Skin epidermis (tissue), 12 donors: Measurements from ENCODE around the gene SIX6.
"Not testable (repeated sequence)": the region's sequence is repeated elsewhere in the genome, so short reads cannot be mapped to it uniquely, and the experiment has no call there.

ENCODE experiments used
- H3K27ac ChIP-seq, 21 experiments: fragments of 200-600 bp; sonication (generic) in 11 of 21; one replicate each; pipeline ENCODE4 v1.5.0; 2020; ENCODE audit warnings: mild to moderate bottlenecking in 3 of 21, inconsistent platforms in 2 of 21, moderate library complexity in 2 of 21
- H3K4me3 ChIP-seq, 7 experiments: fragments of 200-600 bp; sonication (generic) in 2 of 7; one replicate each; pipeline ENCODE4 v1.5.0; 2020; ENCODE audit warnings: inconsistent platforms in 2 of 7, mild to moderate bottlenecking in 2 of 7, moderate library complexity in 1 of 7

Gene SIX6

GRCh38 chr14:60508707-60509437 lies at the start of gene SIX6:
Gene SIX6 (plus strand): TSS chr14:60509146. CDS start chr14:60509399, 253 bp downstream.
- H3K4me3 ChIP-seq: no peak within 1 kb of the TSS

GRCh38 chr14:60480248-60480647 lies 28.7 kb upstream of the SIX6 start:
- not testable (repeated sequence) for H3K27ac ChIP-seq, H3K4me3 ChIP-seq

More at GRCh38 chr14:60508707-60509437, at the start of gene SIX6:
- no peak within 1 kb of the TSS for H3K27ac ChIP-seq

GRCh38 chr14:60482743-60483142 lies 26.2 kb upstream of the SIX6 start:
- H3K4me3 ChIP-seq: no peak overlapping the region

GRCh38 chr14:60485057-60485597 lies 23.8 kb upstream of the SIX6 start:
- H3K27ac ChIP-seq: no peak overlapping the region

More at GRCh38 chr14:60482743-60483142, 26.2 kb upstream of the SIX6 start:
- H3K27ac ChIP-seq: no peak overlapping the region

GRCh38 chr14:60485598-60486251 lies 23.2 kb upstream of the SIX6 start, which contains the start of gene C14orf39:
Gene C14orf39 (minus strand): TSS chr14:60486063. CDS start chr14:60485078, 985 bp downstream.
- H3K4me3 ChIP-seq: no peak within 1 kb of the TSS
- H3K27ac ChIP-seq: no peak within 1 kb of the TSS

More at GRCh38 chr14:60485057-60485597, 23.8 kb upstream of the SIX6 start:
- H3K4me3 ChIP-seq: no peak overlapping the region

- Histone ChIP-seq H3K27ac (no peak overlapping the region), H3K4me3 (no peak overlapping the region)
These were observed 21.7 kb upstream of the SIX6 start for GRCh38 chr14:60487211-60487610.

- H3K27ac ChIP-seq: no peak overlapping the region
- H3K4me3 ChIP-seq: no peak overlapping the region
These were observed 20.8 kb upstream of the SIX6 start for GRCh38 chr14:60488175-60488574.

- Histone ChIP-seq H3K27ac (no peak overlapping the region), H3K4me3 (no peak overlapping the region)
These were observed 18.7 kb upstream of the SIX6 start for GRCh38 chr14:60490270-60490669.

GRCh38 chr14:60495946-60496345 lies 13.0 kb upstream of the SIX6 start:
- H3K27ac ChIP-seq: no peak overlapping the region
- no peak overlapping the region for H3K4me3 ChIP-seq

GRCh38 chr14:60502541-60502940 lies 6.4 kb upstream of the SIX6 start:
- Histone ChIP-seq H3K27ac (no peak overlapping the region), H3K4me3 (no peak overlapping the region)

GRCh38 chr14:60505448-60505847 lies 3.5 kb upstream of the SIX6 start:
- Histone ChIP-seq H3K4me3 (no peak overlapping the region), H3K27ac (no peak overlapping the region)

GRCh38 chr14:60506010-60506409 lies 2.9 kb upstream of the SIX6 start:
- no peak overlapping the region for H3K4me3 ChIP-seq

GRCh38 chr14:60506462-60506984 lies 2.4 kb upstream of the SIX6 start:
- no peak overlapping the region for H3K4me3 ChIP-seq
- H3K27ac ChIP-seq: no peak overlapping the region

More at GRCh38 chr14:60506010-60506409, 2.9 kb upstream of the SIX6 start:
- H3K27ac ChIP-seq: no peak overlapping the region

GRCh38 chr14:60506985-60507829 lies 1.7 kb upstream of the SIX6 start:
- H3K4me3 ChIP-seq: no peak overlapping the region
- H3K27ac ChIP-seq: no peak overlapping the region

GRCh38 chr14:60508363-60508706 lies 611 bp upstream of the SIX6 start:
- no peak overlapping the region for H3K4me3 ChIP-seq
- H3K27ac ChIP-seq: no peak overlapping the region

GRCh38 chr14:60509438-60510253 lies 700 bp downstream of the SIX6 start:
- Histone ChIP-seq H3K4me3 (no peak overlapping the region), H3K27ac (no peak overlapping the region)

GRCh38 chr14:60510254-60510950 lies 1.5 kb downstream of the SIX6 start:
- H3K4me3 ChIP-seq: no peak overlapping the region
- no peak overlapping the region for H3K27ac ChIP-seq

GRCh38 chr14:60510951-60511599 lies 2.1 kb downstream of the SIX6 start:
- Histone ChIP-seq H3K4me3 (no peak overlapping the region), H3K27ac (no peak overlapping the region)
